Stimulated activated CD4-positive, alpha-beta T cell treated with anti-CD3 and anti-CD28 coated beads, Interleukin-2, amount 100 ng/mL, for 48 hours (primary cell): ENCODE measurements around the gene NLGN1.

Experiments
- DNase-seq, 2 donors: peaks; one replicate each; pipeline ENCODE4 v3.0.0-alpha.2; 2020

Gene NLGN1

DNA sequence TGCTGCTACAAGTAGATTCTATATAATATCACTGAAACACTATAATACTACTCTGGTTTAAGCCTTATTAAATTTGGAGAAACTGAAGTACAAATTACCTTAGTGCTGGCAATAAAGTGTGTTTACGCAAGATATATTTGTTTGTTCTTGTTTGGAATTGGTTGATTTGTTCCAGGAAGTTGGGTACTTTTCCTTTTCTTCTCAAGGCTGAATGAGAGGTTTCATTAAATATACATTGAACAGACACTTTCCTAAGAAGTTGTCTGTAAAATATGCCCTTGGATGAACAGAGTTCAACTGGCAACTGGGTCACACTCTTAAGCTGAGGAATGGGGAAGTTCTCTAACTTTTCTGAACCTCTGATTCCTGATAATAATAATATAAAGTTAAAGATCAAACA lies 919.5 kb downstream of the NLGN1 start:
- no peak for DNase-seq

DNA sequence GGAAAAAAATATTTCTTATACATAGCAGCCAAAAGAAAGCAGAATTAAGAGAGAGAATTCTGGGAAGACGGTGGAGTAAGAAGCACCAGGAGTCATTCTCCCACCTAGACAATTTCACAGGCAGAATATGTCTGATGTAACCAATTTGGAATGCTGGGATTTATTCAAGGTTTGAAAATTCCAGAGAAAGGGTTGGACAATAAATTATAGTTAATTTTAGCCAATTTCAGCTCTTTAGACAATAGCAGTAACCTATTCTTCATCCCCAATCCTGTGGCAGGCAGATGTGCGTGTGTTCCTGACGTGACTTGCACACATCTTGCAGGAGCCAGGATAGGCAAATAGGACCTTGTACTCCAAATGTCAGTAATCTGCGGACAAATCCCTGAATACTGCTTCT lies 920.6 kb downstream of the NLGN1 start:
- DNase-seq: no peak

DNA sequence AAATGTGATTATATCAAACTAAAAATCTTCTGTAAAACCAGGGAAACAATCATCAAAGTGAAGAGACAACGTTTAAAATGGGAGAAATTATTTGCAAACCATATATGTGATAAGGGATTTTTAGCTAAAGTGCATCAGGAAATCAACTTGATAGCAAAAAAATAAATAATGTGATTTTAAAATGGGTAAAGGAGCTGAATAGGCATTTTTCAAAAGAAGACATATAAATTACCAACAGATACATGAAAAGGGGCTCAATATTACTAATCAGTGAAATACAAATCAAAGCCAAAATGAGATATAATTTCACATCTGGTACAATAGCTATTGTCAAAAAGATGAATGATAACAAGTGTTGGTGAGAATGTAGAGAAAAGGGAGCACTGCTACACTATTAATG lies 924.0 kb downstream of the NLGN1 start:
- DNase-seq: no peak

DNA sequence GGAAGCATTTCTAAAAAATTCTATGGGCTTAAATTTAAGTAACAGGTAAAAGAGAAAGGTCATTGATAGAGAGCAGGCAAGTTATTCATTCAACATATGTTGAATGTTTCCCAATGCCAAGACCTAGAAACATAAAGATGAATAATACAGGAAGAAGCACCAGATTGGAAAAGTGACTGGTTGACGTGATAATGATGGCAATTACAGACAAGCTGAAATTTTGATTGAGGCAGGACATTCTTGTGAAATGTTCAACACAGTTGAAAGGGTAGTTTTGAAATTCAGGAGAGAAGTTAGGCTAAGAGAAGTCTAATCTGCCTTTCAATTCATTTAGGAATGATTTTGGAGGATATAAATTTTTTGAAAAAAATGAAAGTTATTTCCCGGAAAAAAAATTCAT lies 925.2 kb downstream of the NLGN1 start:
- no peak for DNase-seq

DNA sequence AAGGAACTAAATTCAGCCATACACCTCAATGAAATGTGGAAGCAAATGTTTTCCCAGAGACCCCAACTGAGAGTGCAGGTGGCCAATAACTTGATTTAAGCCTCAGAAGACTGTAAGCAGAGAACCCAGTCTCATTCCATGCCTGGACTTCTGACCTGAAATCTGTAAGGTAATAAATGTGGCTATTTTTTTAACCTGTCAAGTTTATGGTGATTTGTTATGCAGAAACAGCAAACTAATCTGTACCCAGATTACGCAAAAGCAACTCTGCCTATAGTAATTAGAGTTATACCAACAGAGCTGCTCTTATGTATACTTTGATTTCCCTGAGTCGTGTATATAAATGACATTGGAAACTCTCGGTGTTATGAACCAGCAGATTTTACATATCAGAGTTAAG lies 927.6 kb downstream of the NLGN1 start:
- DNase-seq: no peak

DNA sequence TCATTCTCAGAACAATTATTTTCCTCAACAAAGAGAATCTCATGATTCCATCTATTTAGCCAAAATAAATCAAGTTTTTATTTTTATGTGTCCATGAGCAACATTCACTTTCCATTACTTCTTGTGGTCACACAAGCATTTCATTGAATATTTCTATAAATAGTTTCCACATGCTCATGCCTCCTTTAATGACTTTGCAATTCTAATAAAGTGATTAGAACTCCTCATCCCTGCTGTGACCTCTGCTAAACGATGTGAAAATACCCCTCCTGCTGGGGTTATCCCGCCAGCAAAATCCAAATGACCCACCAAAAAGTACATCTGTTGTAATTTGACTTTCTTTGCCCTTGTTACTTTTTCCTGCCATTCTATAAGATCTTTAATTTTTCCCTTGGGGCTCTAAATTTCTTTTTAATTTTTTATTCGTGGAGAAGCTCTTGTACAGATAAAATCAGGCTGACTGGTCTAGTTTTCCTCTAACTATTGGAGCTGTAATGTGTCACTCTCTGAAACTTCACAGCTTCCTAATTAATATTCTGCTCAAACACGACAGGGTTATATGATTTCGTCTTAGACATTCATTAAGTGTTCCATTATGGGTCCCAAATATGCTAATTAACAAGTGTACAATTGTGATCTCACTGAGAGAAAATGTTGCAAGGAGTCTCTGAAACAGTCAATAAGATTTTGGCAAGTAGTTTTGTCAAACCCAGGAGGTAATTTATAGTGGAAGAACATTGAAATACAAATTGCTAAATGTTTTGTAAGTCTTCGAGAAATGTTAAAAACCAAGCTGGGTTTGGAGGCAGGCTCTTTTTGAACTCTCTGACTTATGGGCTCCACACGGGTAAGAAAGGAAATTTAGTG lies 928.5 kb downstream of the NLGN1 start:
- DNase-seq: no peak

DNA sequence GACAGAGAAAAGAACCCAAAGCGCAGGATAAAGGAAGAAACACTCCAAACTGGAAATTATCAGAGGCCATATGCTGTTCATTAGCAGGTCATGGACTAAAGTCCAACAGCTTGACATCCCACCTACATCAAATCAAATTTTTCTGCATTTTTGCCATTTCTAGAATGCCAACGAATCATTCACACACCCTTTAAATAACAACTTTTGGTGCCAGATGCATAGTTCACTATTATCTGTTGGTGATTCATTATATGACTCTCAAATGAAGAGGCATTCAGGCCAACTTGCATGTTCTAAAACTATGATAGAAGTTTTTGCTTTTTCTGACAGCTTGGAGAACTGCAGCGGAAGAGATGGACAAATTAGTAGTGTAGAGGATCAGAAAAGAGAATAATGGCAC lies 931.8 kb downstream of the NLGN1 start:
- no peak for DNase-seq

DNA sequence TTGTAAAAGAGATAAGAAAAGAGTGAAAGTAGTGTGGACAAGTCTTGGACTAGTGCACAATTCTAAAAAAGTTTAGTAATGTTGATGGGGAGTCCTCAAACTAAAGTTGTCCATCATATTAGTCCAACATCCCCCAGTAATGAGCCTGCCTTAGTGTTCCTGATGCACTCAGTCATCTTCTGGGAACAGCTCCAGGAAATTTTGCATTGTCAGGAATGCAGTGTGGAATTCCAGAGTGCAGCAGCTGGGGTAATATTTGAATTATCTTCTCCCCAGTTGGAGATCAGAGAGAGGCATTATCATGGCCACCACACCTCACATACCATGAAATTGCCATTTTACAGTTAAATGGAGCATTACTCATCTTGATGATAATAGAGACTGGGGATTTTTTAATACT lies 932.8 kb downstream of the NLGN1 start:
- no peak for DNase-seq

DNA sequence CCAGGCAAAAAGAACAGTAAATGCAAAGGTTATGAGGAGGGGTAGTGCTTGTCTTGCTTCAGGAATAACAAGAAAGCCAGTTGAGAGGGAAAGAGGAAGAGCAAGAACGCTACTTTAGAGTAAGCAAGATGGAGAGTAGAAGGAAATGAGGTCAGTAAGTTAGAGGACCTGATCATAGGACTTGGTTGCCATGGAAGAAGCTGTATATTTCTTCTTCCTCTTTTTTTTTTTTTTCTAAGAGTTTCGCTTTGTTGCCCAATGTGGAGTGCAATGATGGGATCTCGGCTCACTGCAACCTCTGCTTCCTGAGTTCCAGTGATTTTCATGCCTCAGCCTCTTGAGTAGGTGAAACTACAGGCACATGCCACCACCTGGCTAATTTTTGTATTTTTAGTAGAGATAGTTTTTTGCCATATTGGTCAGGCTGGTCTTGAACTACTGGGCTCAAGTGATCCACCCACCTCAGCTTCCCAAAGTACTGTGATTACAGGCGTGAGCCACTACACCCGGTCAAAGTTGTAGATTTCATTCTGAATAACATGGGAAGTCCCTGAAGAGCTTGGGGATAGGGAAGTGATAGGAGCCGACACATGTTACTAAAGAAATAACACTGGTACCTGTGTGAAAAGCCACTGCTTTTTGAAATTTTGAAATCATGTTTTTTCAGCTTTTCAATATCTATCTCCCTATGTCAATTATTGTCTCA lies 933.7 kb downstream of the NLGN1 start:
- no peak for DNase-seq

DNA sequence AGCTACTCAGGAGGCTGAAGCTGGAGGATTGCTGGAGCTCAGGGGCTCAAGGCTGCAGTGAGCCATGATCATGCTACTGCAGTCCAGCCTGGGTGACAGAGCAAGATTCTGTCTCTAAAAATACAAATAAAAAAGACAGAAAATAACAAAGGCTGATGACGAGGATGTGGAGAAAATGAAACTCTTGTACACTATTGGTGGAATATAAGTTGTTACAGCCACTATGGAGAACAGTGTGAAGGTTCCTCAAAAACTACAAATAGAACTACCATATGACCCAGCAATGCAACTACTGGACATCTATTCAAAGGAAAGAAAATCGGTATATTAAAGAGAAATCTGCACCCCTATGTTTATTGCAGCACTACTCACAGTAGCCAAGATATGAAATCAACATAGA lies 934.8 kb downstream of the NLGN1 start:
- no peak for DNase-seq

DNA sequence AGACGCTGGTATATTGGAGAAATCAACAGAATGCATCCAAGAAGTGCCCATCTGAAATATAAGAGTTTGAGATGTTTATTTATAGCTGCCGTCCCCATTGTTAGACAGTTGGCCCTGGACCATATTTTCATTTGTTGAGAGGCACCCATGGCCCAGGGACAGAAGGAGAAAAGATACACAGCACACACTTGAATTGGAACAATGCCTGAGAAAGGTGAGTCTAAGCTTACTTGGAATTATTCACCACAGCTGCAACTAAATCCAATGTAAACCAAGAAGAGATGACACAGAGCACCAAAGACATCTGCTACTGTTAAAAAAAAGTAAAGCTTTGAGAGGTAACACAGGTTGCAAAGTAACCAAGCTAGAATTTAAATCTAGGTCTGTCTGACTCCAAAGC lies 936.1 kb downstream of the NLGN1 start:
- DNase-seq: no peak

DNA sequence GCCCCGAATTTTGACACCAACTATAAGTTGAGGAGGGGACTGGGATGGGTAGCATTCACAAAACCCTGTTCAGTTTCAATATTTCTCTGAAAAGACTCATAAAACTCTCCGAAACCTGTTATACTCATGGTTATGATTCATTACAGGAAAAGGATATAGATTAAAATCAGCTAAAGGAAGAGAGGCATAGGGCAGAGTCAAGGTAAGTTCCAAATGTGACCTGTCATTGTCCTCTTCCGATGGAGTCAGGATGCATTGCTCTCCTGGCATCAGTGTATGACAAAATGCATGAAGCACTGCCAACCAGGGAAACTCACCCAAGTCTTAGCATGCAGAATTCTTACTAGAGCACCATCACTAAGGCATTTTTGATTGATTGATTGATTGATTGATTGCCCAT lies 936.6 kb downstream of the NLGN1 start:
- DNase-seq: no peak

DNA sequence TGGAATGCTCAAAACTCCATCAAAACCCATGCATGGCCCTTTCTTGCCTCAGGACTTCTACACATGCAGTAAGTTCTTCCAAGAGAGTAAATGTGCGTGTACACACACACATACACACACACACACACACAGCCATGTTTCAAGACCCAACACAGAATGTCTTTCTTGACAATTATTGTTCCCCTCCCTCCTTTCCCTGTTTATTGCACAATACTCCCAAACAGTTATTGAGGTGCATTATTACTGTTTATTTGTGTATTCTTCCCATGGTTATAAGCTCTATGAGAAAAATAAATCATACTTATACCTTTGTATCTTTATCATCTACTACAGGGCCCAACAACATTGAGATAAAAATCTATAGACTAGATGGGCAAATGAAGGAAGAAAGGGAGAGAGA lies 937.8 kb downstream of the NLGN1 start:
- no peak for DNase-seq

DNA sequence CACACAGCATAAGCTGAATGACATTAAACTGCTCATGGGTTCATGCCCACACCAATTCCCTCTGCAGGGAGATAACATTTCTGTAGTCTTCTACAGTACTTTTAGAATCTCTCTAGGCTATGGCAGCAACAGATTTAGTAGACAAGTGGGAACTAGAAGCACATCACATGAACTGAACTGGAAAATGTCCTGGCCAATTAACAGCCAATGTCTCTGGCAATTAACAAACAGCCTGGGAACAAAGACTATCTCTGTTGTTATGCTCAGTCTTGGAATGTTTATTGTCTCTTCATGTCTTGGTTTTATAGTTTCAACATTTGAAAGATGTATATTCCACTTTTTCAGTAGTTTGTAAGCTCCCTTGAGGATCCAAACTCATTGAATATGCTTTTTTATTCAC lies 938.4 kb downstream of the NLGN1 start:
- no peak for DNase-seq
